Endometrial microvascular endothelial cells (primary cell): ENCODE measurements around the gene SLC1A2. TPM values are rescaled to one million over a fixed set of nuclear protein-coding genes. Genes with fewer than 3 reads are reported as not detected.

Source experiments
- in situ Hi-C: cut with HindIII; loops from 2 replicates; pipeline ENCODE4 v1.10.0; 2017; ENCODE audit warnings: low sequenced_read_pairs, low pct_unique_long_range_greater_than_20kb; ENCODE audit errors: inconsistent ontology term
- total RNA-seq: library from RNA; depleted of rRNA; stranded (reverse); fragments of >200 nt; gene quantifications from one replicate; pipeline ENCODE4 v1.2.3, GENCODE V29; 2015; ENCODE audit errors: inconsistent ontology term

The SLC1A2 gene
- total RNA-seq, 1 donor from 2014 or later: not detected

- in situ Hi-C loops: no loop called here
Observed at GRCh38 chr11:35360055-35360530, 59.3 kb downstream of the SLC1A2 start.

- in situ Hi-C loops: no loop called here
Observed at GRCh38 chr11:35359321-35360054, 59.9 kb downstream of the SLC1A2 start.

- in situ Hi-C loops: no loop called here
Observed at GRCh38 chr11:35358391-35358790, 61.0 kb downstream of the SLC1A2 start.

GRCh38 chr11:35357923-35358322 is 61.4 kb downstream of the SLC1A2 start:
- in situ Hi-C loops: no loop called here

- in situ Hi-C loops: no loop called here
Observed at GRCh38 chr11:35355102-35355749, 64.1 kb downstream of the SLC1A2 start.

GRCh38 chr11:35354644-35355043 is 64.7 kb downstream of the SLC1A2 start:
- in situ Hi-C loops: no loop called here

GRCh38 chr11:35352077-35352888 is 67.1 kb downstream of the SLC1A2 start:
- in situ Hi-C loops: no loop called here

- in situ Hi-C loops: no loop called here
Observed at GRCh38 chr11:35349897-35350296, 69.5 kb downstream of the SLC1A2 start.

- in situ Hi-C loops: no loop called here
Observed at GRCh38 chr11:35348898-35349687, 70.3 kb downstream of the SLC1A2 start.

- in situ Hi-C loops: no loop called here
Observed at GRCh38 chr11:35347921-35348331, 71.4 kb downstream of the SLC1A2 start.

GRCh38 chr11:35347173-35347878 is 72.0 kb downstream of the SLC1A2 start:
- in situ Hi-C loops: no loop called here

GRCh38 chr11:35346472-35347156 is 72.7 kb downstream of the SLC1A2 start:
- in situ Hi-C loops: no loop called here

GRCh38 chr11:35344681-35345574 is 74.4 kb downstream of the SLC1A2 start:
- in situ Hi-C loops: no loop called here

- in situ Hi-C loops: no loop called here
Observed at GRCh38 chr11:35343033-35343598, 76.2 kb downstream of the SLC1A2 start.

- in situ Hi-C loops: no loop called here
Observed at GRCh38 chr11:35340715-35341114, 78.6 kb downstream of the SLC1A2 start.

- in situ Hi-C loops: no loop called here
Observed at GRCh38 chr11:35340071-35340470, 79.3 kb downstream of the SLC1A2 start.
